Measurements from ENCODE around the gene DNAJC1.

- TF ChIP-seq, protein P1, sequence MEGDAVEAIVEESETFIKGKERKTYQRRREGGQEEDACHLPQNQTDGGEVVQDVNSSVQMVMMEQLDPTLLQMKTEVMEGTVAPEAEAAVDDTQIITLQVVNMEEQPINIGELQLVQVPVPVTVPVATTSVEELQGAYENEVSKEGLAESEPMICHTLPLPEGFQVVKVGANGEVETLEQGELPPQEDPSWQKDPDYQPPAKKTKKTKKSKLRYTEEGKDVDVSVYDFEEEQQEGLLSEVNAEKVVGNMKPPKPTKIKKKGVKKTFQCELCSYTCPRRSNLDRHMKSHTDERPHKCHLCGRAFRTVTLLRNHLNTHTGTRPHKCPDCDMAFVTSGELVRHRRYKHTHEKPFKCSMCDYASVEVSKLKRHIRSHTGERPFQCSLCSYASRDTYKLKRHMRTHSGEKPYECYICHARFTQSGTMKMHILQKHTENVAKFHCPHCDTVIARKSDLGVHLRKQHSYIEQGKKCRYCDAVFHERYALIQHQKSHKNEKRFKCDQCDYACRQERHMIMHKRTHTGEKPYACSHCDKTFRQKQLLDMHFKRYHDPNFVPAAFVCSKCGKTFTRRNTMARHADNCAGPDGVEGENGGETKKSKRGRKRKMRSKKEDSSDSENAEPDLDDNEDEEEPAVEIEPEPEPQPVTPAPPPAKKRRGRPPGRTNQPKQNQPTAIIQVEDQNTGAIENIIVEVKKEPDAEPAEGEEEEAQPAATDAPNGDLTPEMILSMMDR (IDR thresholded peaks at IDR 0.05), result no peak
- no peak for TF ChIP-seq POLR2AphosphoS5 (IDR thresholded peaks at IDR 0.05; ENCODE audit: low read depth, low read length)
- TF ChIP-seq SIN3A (IDR thresholded peaks at IDR 0.05; ENCODE audit: borderline replicate concordance, insufficient read depth, low read depth, low read length), result no peak
- TF ChIP-seq, protein P2, sequence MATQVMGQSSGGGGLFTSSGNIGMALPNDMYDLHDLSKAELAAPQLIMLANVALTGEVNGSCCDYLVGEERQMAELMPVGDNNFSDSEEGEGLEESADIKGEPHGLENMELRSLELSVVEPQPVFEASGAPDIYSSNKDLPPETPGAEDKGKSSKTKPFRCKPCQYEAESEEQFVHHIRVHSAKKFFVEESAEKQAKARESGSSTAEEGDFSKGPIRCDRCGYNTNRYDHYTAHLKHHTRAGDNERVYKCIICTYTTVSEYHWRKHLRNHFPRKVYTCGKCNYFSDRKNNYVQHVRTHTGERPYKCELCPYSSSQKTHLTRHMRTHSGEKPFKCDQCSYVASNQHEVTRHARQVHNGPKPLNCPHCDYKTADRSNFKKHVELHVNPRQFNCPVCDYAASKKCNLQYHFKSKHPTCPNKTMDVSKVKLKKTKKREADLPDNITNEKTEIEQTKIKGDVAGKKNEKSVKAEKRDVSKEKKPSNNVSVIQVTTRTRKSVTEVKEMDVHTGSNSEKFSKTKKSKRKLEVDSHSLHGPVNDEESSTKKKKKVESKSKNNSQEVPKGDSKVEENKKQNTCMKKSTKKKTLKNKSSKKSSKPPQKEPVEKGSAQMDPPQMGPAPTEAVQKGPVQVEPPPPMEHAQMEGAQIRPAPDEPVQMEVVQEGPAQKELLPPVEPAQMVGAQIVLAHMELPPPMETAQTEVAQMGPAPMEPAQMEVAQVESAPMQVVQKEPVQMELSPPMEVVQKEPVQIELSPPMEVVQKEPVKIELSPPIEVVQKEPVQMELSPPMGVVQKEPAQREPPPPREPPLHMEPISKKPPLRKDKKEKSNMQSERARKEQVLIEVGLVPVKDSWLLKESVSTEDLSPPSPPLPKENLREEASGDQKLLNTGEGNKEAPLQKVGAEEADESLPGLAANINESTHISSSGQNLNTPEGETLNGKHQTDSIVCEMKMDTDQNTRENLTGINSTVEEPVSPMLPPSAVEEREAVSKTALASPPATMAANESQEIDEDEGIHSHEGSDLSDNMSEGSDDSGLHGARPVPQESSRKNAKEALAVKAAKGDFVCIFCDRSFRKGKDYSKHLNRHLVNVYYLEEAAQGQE (IDR thresholded peaks at IDR 0.05; ENCODE audit: insufficient read depth in 1 of 2, low read depth in 2 of 2, low read length in 1 of 2), result no peak
- no peak for TF ChIP-seq TCF7L2 (IDR thresholded peaks at IDR 0.05; ENCODE audit: low read depth, low read length)
These were observed 22.8 kb downstream of the DNAJC1 start for GRCh38 chr10:21980691-21981090.

Measured in Panc1 (cell line).